Naive B cell (primary cell): ENCODE results near the gene CFDP1. TPM values are rescaled to one million over a fixed set of nuclear protein-coding genes. Genes with fewer than 3 reads are reported as not detected.

Experiments used
- ATAC-seq, 2 donors: fragments of 150-1000 bp; cut with Tn5 transposase; 2 replicates each; pipeline ENCODE4 v1.10.0; 2021; ENCODE audit warnings: low read depth in 2 of 2, mild to moderate bottlenecking in 2 of 2, moderate library complexity in 2 of 2
- DNase-seq: peaks from one replicate; pipeline ENCODE4 v3.0.0; 2022
- H3K27ac Mint-ChIP-seq, 6 donors: one replicate each; pipeline ENCODE4 v1.8.0; 2020 to 2022; ENCODE audit warnings: mild to moderate bottlenecking in 6 of 6, mixed read lengths in 6 of 6, moderate library complexity in 5 of 6, inconsistent platforms in 2 of 6
- H3K27me3 Mint-ChIP-seq, 3 donors: one replicate each; pipeline ENCODE4 v1.8.0; 2021 to 2022; ENCODE audit warnings: mixed read lengths in 3 of 3, mild to moderate bottlenecking in 1 of 3
- H3K36me3 Mint-ChIP-seq, 2 donors: one replicate each; pipeline ENCODE4 v1.8.0; 2020 to 2022; ENCODE audit warnings: mixed read lengths in 2 of 2, inconsistent platforms in 1 of 2, mild to moderate bottlenecking in 1 of 2
- H3K4me1 Mint-ChIP-seq, 3 donors: one replicate each; pipeline ENCODE4 v1.8.0; 2020 to 2022; ENCODE audit warnings: mixed read lengths in 3 of 3, inconsistent platforms in 1 of 3, mild to moderate bottlenecking in 1 of 3, moderate library complexity in 1 of 3
- H3K4me3 Mint-ChIP-seq, 8 donors: one replicate each; pipeline ENCODE4 v1.8.0; 2020 to 2022; ENCODE audit warnings: mild to moderate bottlenecking in 8 of 8, mixed read lengths in 8 of 8, moderate library complexity in 8 of 8, inconsistent platforms in 2 of 8
- H3K9me3 Mint-ChIP-seq, 7 donors: one replicate each; pipeline ENCODE4 v1.8.0; 2020 to 2022; ENCODE audit warnings: mixed read lengths in 7 of 7, mild to moderate bottlenecking in 5 of 7, inconsistent platforms in 2 of 7, moderate library complexity in 1 of 7
- polyA plus RNA-seq, 6 donors: library from polyadenylated mRNA; unstranded; fragments of 300-500 nt; fragmentation: Illumina TruSeq; gene quantifications; one replicate each; pipeline ENCODE4 v1.2.3, GENCODE V29; 2021; ENCODE audit warnings: low read depth in 6 of 6

The CFDP1 gene
- polyA plus RNA-seq, 6 donors from 2014 or later: 22.6 to 36.3 (median 31.6) TPM

- peaks cover 11 to 22% (median 13%) of the 10 kb centered on the region in 3 donors for H3K4me1 Mint-ChIP-seq
- no peak for DNase-seq
- H3K27ac Mint-ChIP-seq: no peak overlapping the region
- H3K9me3 Mint-ChIP-seq: no peaks in the 10 kb centered on the region
- no peaks in the 10 kb centered on the region for H3K27me3 Mint-ChIP-seq
- ATAC-seq: no peak
- H3K4me3 Mint-ChIP-seq: no peak overlapping the region
- peaks cover 5 to 8% of the 10 kb centered on the region in 2 donors for H3K36me3 Mint-ChIP-seq
Observed at GRCh38 chr16:75415169-75415905, 18.0 kb downstream of the CFDP1 start.

GRCh38 chr16:75413951-75414350 is 19.4 kb downstream of the CFDP1 start:
- Mint-ChIP-seq H3K36me3 (peaks cover 9 to 15% of the 10 kb centered on the region in 2 donors), H3K4me3 (no peak overlapping the region), H3K27ac (peak overlapping the region in 1 of 6 donors; percentile 30), H3K4me1 (peaks cover 8 to 19% (median 9%) of the 10 kb centered on the region in 3 donors), H3K9me3 (no peaks in the 10 kb centered on the region), H3K27me3 (no peaks in the 10 kb centered on the region)
- ATAC-seq (no peak), DNase-seq (no peak)

- Mint-ChIP-seq H3K4me3 (no peak overlapping the region), H3K27ac (no peak overlapping the region), H3K36me3 (peaks cover 7 to 10% of the 10 kb centered on the region in 2 donors), H3K4me1 (no peaks in the 10 kb centered on the region), H3K27me3 (no peaks in the 10 kb centered on the region), H3K9me3 (no peaks in the 10 kb centered on the region)
- ATAC-seq (no peak), DNase-seq (no peak)
Observed at GRCh38 chr16:75406943-75407342, 26.4 kb downstream of the CFDP1 start.

GRCh38 chr16:75402821-75403475 is 30.4 kb downstream of the CFDP1 start:
- Mint-ChIP-seq H3K27me3 (peaks cover 0 to 5% (median 4%) of the 10 kb centered on the region in 3 donors), H3K36me3 (peaks cover 0 to 10% of the 10 kb centered on the region in 2 donors), H3K4me1 (no peaks in the 10 kb centered on the region), H3K9me3 (no peaks in the 10 kb centered on the region), H3K27ac (no peak overlapping the region), H3K4me3 (no peak overlapping the region)
- no peak for ATAC-seq
- peak; percentile 17 for DNase-seq

- H3K4me3 Mint-ChIP-seq: no peak overlapping the region
- DNase-seq (no peak), ATAC-seq (no peak)
- peaks cover 0 to 5% (median 4%) of the 10 kb centered on the region in 3 donors for H3K27me3 Mint-ChIP-seq
- H3K4me1 Mint-ChIP-seq: no peaks in the 10 kb centered on the region
- peaks cover 0 to 9% of the 10 kb centered on the region in 2 donors for H3K36me3 Mint-ChIP-seq
- H3K9me3 Mint-ChIP-seq: no peaks in the 10 kb centered on the region
- no peak overlapping the region for H3K27ac Mint-ChIP-seq
Observed at GRCh38 chr16:75402159-75402820, 31.0 kb downstream of the CFDP1 start.

- Mint-ChIP-seq H3K27ac (no peak overlapping the region), H3K4me1 (no peaks in the 10 kb centered on the region), H3K36me3 (peaks cover 0 to 4% of the 10 kb centered on the region in 2 donors), H3K9me3 (no peaks in the 10 kb centered on the region), H3K27me3 (peaks cover 0 to 5% (median 4%) of the 10 kb centered on the region in 3 donors), H3K4me3 (no peak overlapping the region)
- DNase-seq (no peak), ATAC-seq (no peak)
Observed at GRCh38 chr16:75401691-75402090, 31.6 kb downstream of the CFDP1 start.

GRCh38 chr16:75398333-75398732 is 35.0 kb downstream of the CFDP1 start:
- peaks cover 8 to 15% of the 10 kb centered on the region in 2 donors for H3K36me3 Mint-ChIP-seq
- H3K27me3 Mint-ChIP-seq: peaks cover 0 to 20% (median 9%) of the 10 kb centered on the region in 3 donors
- H3K4me1 Mint-ChIP-seq: no peaks in the 10 kb centered on the region
- no peak overlapping the region for H3K4me3 Mint-ChIP-seq
- H3K27ac Mint-ChIP-seq: no peak overlapping the region
- no peak for ATAC-seq
- H3K9me3 Mint-ChIP-seq: no peaks in the 10 kb centered on the region
- DNase-seq: no peak

GRCh38 chr16:75394941-75395340 is 38.4 kb downstream of the CFDP1 start:
- Mint-ChIP-seq H3K36me3 (peaks cover 31 to 33% of the 10 kb centered on the region in 2 donors), H3K4me1 (no peaks in the 10 kb centered on the region), H3K27ac (no peak overlapping the region), H3K4me3 (no peak overlapping the region), H3K9me3 (peaks cover 0 to 2% (median 0%) of the 10 kb centered on the region in 7 donors), H3K27me3 (peaks cover 9 to 45% (median 23%) of the 10 kb centered on the region in 3 donors)
- DNase-seq: no peak
- ATAC-seq: no peak

GRCh38 chr16:75392906-75393305 is 40.4 kb downstream of the CFDP1 start:
- Mint-ChIP-seq H3K27ac (no peak overlapping the region), H3K27me3 (peaks cover 9 to 56% (median 25%) of the 10 kb centered on the region in 3 donors), H3K36me3 (peaks cover 31 to 51% of the 10 kb centered on the region in 2 donors), H3K4me1 (no peaks in the 10 kb centered on the region), H3K9me3 (peaks cover 0 to 2% (median 0%) of the 10 kb centered on the region in 7 donors), H3K4me3 (no peak overlapping the region)
- DNase-seq (no peak), ATAC-seq (no peak)

GRCh38 chr16:75390926-75391653 is 42.2 kb downstream of the CFDP1 start:
- Mint-ChIP-seq H3K27me3 (peaks cover 9 to 63% (median 31%) of the 10 kb centered on the region in 3 donors), H3K4me1 (no peaks in the 10 kb centered on the region), H3K27ac (no peak overlapping the region), H3K36me3 (peaks cover 31 to 57% of the 10 kb centered on the region in 2 donors), H3K9me3 (peaks cover 0 to 2% (median 0%) of the 10 kb centered on the region in 7 donors), H3K4me3 (no peak overlapping the region)
- ATAC-seq: no peak
- DNase-seq: no peak

- peaks cover 26 to 52% of the 10 kb centered on the region in 2 donors for H3K36me3 Mint-ChIP-seq
- DNase-seq (no peak), ATAC-seq (no peak)
- no peak overlapping the region for H3K4me3 Mint-ChIP-seq
- peaks cover 9 to 60% (median 36%) of the 10 kb centered on the region in 3 donors for H3K27me3 Mint-ChIP-seq
- H3K9me3 Mint-ChIP-seq: peaks cover 0 to 2% (median 0%) of the 10 kb centered on the region in 7 donors
- no peaks in the 10 kb centered on the region for H3K4me1 Mint-ChIP-seq
- no peak overlapping the region for H3K27ac Mint-ChIP-seq
Observed at GRCh38 chr16:75389096-75389690, 44.1 kb downstream of the CFDP1 start.

GRCh38 chr16:75387951-75388350 is 45.4 kb downstream of the CFDP1 start:
- Mint-ChIP-seq H3K27ac (no peak overlapping the region), H3K4me3 (no peak overlapping the region), H3K4me1 (no peaks in the 10 kb centered on the region), H3K27me3 (peaks cover 10 to 58% (median 41%) of the 10 kb centered on the region in 3 donors), H3K9me3 (peaks cover 0 to 2% (median 0%) of the 10 kb centered on the region in 7 donors), H3K36me3 (peaks cover 20 to 43% of the 10 kb centered on the region in 2 donors)
- no peak for ATAC-seq
- DNase-seq: no peak
